Right cardiac atrium (tissue), 5 donors: ENCODE results near the gene RTN4RL1. TPM values are rescaled to one million over a fixed set of nuclear protein-coding genes. Genes with fewer than 3 reads are reported as not detected.

ENCODE experiments used
- ATAC-seq, 2 donors: fragments of 200-7000 bp; cut with Tn5 transposase; one replicate each; pipeline versions ENCODE4 v1.8.0 to v1.9.1; 2020; ENCODE audit warnings: moderate library complexity in 2 of 2, mild to moderate bottlenecking in 1 of 2
- DNase-seq, 3 donors: peaks; one replicate each; pipeline ENCODE4 v3.0.0-alpha.2; 2020
- H3K27ac ChIP-seq: one replicate; pipeline ENCODE4 v1.5.1; 2013; ENCODE audit warnings: mild to moderate bottlenecking, low read length, control low read depth, moderate library complexity
- H3K27me3 ChIP-seq: one replicate; pipeline ENCODE4 v1.6.1; 2013; ENCODE audit not compliant: control insufficient read depth, insufficient read depth
- H3K4me1 ChIP-seq: one replicate; pipeline ENCODE4 v1.6.1; 2013; ENCODE audit warnings: low read length; ENCODE audit not compliant: control insufficient read depth, insufficient read depth
- H3K4me3 ChIP-seq: one replicate; pipeline ENCODE4 v1.5.1; 2013; ENCODE audit warnings: low read length, control low read depth
- H3K9me3 ChIP-seq: one replicate; pipeline ENCODE4 v1.6.1; 2013; ENCODE audit warnings: low read length; ENCODE audit not compliant: control insufficient read depth
- WGBS: extraction: QIAGEN DNeasy Blood & Tissue Kit; methylation state at CpG from one replicate; pipeline ENCODE4 v1.1.7; 2013; 5-methylcytosine and 5-hydroxymethylcytosine counted together
- intact Hi-C, 4 donors: fragments of 100-400 bp; cut with DNase I; formaldehyde crosslinking; loops; one replicate each; pipeline versions ENCODE4 v1.11.0 to v1.14.0; 2022 to 2023
- polyA plus RNA-seq: library from polyadenylated mRNA; stranded (reverse); fragments of 200-250 nt; gene quantifications from one replicate; pipeline ENCODE4 v1.2.3, GENCODE V29; 2013
- total RNA-seq, 4 donors: library from RNA; stranded (reverse); fragmentation: NEBNext Ultra II Directional; extraction: Animal tissue kit (Norgen Biotek cat#: 25700); gene quantifications; one replicate each; pipeline ENCODE4 v1.2.1, GENCODE V29; 2021
- donor health status: healthy with polysubstance abuse.
- donor health status: DM: no; HTN: yes; CAD: no.
- donor health status: DM: no; HTN: no; CAD: no.
- donor health status: DM: no; HTN: yes; CAD: no; lungs with severe emphysema.
- donor health status: DM: yes; HTN: yes; CAD: no.

The RTN4RL1 gene
- total and polyA plus RNA-seq, 5 donors: 3.9 to 5.7 (median 4.4) TPM

DNA sequence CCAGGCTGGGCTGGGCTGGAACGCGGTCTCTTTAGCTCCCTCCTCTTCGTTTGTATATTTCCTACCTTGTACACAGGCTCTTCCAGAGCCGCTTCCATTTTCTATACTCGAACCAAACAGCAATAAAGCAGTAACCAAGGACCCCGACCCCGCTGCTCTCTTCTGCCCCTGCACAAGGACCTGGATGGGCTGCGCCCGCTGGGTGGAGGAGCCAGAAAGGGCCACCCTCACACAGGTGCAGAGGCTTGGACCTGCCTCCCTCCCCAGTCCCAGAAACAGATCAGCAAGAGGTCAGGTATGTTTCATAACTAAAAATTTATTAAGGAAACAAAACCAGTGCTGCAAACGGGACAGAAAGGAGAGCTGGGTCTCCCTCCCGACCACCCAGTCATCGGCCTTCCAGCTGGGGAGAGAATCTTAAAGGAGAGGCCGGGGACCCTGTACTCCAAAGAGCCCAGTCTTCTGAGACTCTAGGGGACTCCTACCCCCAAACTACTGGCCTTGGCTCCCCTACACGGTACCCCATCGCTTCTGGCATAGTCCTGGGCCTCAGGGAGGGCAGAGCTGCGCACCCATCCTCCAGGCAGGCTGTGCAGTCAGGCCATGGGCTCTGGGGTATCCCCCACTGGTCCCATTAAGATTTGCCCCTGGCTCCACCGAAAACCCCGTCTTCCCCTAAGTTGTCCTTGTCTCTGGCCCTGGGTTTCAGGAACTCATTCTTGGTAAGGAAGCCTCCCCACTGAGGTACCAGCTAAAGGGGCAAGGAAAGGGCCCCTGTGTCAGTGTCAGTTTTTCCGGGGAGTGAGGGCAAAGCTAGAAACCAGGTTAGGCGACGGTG lies 34.6 kb upstream of the RTN4RL1 start:
- H3K4me1 ChIP-seq: peaks cover 2% of the 10 kb centered on the region
- no peak for ATAC-seq
- H3K4me3 ChIP-seq: peak overlapping the region; percentile 81
- peak overlapping the region; percentile 90 for H3K27ac ChIP-seq
- intact Hi-C loops: loop anchor here in 3 of 4 donors (2.0 to 10.0 kb wide), 4 partner anchors 31 to 183 kb away; no protein-coding TSS in a partner anchor
- 50% methylated on average over 21 of the region's 21 CpGs for WGBS
- no peak for DNase-seq
- H3K9me3 ChIP-seq: no peaks in the 10 kb centered on the region
- no peaks in the 10 kb centered on the region for H3K27me3 ChIP-seq

DNA sequence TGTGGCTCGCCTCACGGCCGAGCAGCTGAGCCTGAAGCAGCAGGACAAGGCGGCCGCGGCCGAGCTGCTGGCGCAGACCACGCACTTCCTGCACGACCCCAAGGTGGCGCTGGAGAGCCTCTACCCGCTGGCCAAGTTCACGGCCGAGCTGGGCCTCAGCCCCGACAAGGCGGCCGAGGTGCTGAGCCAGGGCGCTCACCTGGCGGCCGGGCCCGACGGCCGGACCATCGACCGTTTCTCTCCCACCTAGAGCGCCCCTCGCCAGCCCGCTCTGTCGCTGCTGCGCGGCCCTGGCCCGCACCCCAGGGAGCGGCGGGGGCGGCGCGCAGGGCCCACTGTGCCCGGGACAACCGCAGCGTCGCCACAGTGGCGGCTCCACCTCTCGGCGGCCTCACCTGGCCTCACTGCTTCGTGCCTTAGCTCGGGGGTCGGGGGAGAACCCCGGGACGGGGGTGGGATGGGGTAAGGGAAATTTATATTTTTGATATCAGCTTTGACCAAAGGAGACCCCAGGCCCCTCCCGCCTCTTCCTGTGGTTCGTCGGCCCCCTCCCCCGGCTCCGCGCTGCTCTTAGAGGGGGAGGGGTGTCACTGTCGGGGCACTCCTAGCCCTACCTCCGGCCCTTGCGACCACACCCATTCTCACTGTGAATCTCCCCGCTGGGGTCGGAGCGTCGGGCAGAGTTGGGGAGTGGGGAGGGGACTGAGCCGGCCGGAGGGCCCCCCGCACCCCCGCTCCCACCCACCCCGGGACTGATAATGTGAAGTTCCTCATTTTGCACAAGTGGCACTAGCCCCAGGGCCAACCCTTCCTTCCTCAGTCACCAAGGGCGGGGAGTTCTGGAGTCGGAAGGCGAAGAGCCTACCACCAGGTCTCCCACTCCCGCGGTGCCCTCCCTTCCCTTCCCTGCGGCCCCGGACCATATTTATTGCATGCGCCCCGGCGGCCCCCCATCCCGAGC lies 33.7 kb upstream of the RTN4RL1 start:
- Histone ChIP-seq H3K4me1 (peaks cover 2% of the 10 kb centered on the region), H3K4me3 (peak overlapping the region; percentile 81), H3K27me3 (no peaks in the 10 kb centered on the region), H3K9me3 (no peaks in the 10 kb centered on the region), H3K27ac (peak overlapping the region; percentile 90)
- peak; percentile 80 to 94 (median 93) for DNase-seq
- peak; percentile 3 to 21 for ATAC-seq
- WGBS: 13% methylated on average over 78 of the region's 78 CpGs
- intact Hi-C loops: loop anchor here in 2 of 4 donors (2.0 to 5.0 kb wide), 2 partner anchors 32 to 183 kb away; no protein-coding TSS in a partner anchor

DNA sequence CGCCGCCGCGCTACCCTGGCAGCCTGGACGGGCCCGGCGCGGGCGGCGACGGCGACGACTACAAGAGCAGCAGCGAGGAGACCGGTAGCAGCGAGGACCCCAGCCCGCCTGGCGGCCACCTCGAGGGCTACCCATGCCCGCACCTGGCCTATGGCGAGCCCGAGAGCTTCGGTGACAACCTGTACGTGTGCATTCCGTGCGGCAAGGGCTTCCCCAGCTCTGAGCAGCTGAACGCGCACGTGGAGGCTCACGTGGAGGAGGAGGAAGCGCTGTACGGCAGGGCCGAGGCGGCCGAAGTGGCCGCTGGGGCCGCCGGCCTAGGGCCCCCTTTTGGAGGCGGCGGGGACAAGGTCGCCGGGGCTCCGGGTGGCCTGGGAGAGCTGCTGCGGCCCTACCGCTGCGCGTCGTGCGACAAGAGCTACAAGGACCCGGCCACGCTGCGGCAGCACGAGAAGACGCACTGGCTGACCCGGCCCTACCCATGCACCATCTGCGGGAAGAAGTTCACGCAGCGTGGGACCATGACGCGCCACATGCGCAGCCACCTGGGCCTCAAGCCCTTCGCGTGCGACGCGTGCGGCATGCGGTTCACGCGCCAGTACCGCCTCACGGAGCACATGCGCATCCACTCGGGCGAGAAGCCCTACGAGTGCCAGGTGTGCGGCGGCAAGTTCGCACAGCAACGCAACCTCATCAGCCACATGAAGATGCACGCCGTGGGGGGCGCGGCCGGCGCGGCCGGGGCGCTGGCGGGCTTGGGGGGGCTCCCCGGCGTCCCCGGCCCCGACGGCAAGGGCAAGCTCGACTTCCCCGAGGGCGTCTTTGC lies 32.8 kb upstream of the RTN4RL1 start:
- H3K4me1 ChIP-seq: peaks cover 2% of the 10 kb centered on the region
- peak overlapping the region; percentile 9 for H3K27ac ChIP-seq
- no peaks in the 10 kb centered on the region for H3K9me3 ChIP-seq
- ATAC-seq (no peak), DNase-seq (peak in 2 of 3 donors; percentile 75 to 77)
- peak overlapping the region; percentile 81 for H3K4me3 ChIP-seq
- WGBS: 21% methylated on average over 98 of the region's 98 CpGs
- intact Hi-C loops: loop anchor here in 2 of 4 donors (2.0 to 5.0 kb wide), 2 partner anchors 33 to 184 kb away; no protein-coding TSS in a partner anchor
- H3K27me3 ChIP-seq: no peaks in the 10 kb centered on the region

DNA sequence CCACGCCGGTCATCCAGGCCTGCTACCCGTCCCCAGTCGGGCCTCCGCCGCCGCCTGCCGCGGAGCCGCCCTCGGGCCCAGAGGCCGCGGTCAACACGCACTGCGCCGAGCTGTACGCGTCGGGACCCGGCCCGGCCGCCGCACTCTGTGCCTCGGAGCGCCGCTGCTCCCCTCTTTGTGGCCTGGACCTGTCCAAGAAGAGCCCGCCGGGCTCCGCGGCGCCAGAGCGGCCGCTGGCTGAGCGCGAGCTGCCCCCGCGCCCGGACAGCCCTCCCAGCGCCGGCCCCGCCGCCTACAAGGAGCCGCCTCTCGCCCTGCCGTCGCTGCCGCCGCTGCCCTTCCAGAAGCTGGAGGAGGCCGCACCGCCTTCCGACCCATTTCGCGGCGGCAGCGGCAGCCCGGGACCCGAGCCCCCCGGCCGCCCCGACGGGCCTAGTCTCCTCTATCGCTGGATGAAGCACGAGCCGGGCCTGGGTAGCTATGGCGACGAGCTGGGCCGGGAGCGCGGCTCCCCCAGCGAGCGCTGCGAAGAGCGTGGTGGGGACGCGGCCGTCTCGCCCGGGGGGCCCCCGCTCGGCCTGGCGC lies 32.1 kb upstream of the RTN4RL1 start:
- H3K27ac ChIP-seq: peak overlapping the region; percentile 9
- 14% methylated on average over 81 of the region's 81 CpGs for WGBS
- no peak for ATAC-seq
- H3K4me3 ChIP-seq: peak overlapping the region; percentile 81
- no peaks in the 10 kb centered on the region for H3K9me3 ChIP-seq
- H3K4me1 ChIP-seq: no peaks in the 10 kb centered on the region
- peak in 1 of 3 donors; percentile 44 for DNase-seq
- intact Hi-C loops: loop anchor here in 1 of 4 donors (5.0 kb wide), 1 partner anchor 185 kb away; no protein-coding TSS in a partner anchor
- no peaks in the 10 kb centered on the region for H3K27me3 ChIP-seq

DNA sequence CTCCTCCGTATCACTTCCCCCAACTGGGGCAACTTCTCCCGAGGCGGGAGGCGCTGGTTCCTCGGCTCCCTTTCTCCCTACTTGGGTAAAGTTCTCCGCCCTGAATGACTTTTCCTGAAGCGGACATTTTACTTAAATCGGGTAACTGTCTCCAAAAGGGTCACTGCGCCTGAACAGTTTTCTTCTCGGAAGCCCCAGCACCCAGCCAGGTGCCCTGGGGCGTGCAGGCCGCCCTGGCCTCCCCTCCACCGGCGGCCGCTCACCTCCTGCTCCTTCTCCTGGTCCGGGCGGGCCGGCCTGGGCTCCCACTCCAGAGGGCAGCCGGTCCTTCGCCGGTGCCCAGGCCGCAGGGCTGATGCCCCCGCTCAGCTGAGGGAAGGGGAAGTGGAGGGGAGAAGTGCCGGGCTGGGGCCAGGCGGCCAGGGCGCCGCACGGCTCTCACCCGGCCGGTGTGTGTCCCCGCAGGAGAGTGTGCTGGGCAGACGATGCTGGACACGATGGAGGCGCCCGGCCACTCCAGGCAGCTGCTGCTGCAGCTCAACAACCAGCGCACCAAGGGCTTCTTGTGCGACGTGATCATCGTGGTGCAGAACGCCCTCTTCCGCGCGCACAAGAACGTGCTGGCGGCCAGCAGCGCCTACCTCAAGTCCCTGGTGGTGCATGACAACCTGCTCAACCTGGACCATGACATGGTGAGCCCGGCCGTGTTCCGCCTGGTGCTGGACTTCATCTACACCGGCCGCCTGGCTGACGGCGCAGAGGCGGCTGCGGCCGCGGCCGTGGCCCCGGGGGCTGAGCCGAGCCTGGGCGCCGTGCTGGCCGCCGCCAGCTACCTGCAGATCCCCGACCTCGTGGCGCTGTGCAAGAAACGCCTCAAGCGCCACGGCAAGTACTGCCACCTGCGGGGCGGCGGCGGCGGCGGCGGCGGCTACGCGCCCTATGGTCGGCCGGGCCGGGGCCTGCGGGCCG lies 31.4 kb upstream of the RTN4RL1 start:
- Histone ChIP-seq H3K4me1 (no peaks in the 10 kb centered on the region), H3K4me3 (peak overlapping the region; percentile 81), H3K27me3 (no peaks in the 10 kb centered on the region), H3K27ac (peak overlapping the region; percentile 9), H3K9me3 (no peaks in the 10 kb centered on the region)
- ATAC-seq (no peak), DNase-seq (peak; percentile 49 to 80 (median 75))
- whole genome bisulfite sequencing: 12% methylated on average over 85 of the region's 85 CpGs
- intact Hi-C loops: loop anchor here in 1 of 4 donors (5.0 kb wide), 1 partner anchor 186 kb away; no protein-coding TSS in a partner anchor

DNA sequence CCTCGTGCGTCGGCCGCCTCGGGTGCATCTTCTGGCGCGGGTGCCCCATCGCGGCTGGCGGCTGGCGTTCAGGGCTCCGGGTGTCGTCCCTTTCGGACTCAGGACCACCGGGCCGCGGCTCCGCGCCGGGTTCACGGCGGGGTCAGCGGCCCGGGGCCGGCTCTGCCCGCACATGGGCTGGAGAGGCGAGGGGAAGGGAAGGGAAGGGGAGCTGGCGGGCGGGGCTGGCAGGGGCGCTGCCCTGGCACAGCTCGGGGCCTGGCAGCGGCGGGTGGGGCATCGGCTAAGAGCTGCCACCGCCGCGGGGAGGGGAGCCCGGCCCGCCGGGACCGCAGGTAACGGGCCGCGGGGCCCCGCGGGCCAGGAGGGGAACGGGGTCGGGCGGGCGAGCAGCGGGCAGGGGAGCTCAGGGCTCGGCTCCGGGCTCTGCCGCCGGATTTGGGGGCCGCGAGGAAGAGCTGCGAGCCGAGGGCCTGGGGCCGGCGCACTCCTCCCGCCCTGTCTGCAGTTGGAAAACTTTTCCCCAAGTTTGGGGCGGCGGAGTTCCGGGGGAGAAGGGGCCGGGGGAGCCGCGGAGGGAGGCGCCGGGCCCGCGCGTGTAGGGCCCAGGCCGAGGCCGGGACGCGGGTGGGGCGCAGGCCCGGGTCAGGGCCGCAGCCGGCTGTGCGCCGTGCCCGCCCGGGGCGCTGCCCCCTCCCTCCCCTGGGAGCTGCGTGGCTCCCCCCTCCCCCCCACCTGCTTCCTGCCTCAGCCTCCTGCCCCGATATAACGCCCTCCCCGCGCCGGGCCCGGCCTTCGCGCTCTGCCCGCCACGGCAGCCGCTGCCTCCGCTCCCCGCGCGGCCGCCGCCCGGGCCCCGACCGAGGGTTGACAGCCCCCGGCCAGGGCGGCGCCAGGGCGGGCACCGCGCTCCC lies 30.4 kb upstream of the RTN4RL1 start:
- intact Hi-C loops: loop anchor here (2.0 to 5.0 kb wide), 3 partner anchors 183 to 189 kb away; no protein-coding TSS in a partner anchor
- Histone ChIP-seq H3K4me1 (no peaks in the 10 kb centered on the region), H3K27ac (peak overlapping the region; percentile 69), H3K27me3 (no peaks in the 10 kb centered on the region), H3K9me3 (no peaks in the 10 kb centered on the region), H3K4me3 (peak overlapping the region; percentile 81)
- WGBS: 4% methylated on average over 113 of the region's 113 CpGs
- ATAC-seq: peak; percentile 1
- peak; percentile 59 to 84 (median 83) for DNase-seq

DNA sequence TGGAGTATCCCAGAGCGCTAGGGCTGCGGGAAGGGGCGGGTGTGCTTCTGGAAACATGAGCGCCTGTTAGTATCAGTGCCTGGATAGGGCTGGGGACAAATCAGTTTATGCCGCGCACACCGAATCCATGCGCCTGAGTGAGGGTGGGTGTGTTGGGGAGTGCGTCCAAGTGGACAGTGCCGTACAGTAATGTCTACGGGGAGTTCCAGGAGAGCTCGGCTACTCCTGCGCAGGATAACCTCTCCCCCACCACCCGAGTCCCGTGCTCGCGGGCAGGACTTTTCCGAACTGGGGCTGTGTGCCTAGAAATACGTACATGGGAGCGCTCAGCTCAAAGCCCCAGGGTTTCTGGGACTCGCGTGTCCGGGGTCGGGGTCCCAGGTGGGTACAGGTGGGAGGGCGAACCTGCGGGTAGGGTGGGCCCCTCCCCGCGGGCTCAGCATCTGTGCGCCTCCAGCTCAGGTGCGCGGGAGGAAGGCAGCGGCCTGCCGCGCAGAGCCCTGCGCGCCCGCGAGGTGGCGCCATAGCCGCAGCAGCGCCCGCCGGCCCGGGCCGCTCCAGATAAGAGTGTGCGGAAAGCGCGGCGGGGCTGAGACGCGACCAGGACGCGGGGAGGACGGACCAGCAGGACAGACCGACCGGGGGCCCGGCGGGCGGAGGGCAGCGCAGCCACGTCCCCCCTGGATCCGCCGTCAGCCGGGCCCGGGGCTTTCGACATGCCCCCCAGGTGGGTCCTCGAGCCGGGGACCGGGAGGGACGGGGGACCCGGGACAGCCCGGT lies 29.6 kb upstream of the RTN4RL1 start, which contains the start of gene HIC1:
HIC1 (plus strand) TSS at position 592 of the 780 bp plus-strand sequence. CDS start 1,588 bp downstream, outside the sequence.
- WGBS: 2% methylated on average over 72 of the region's 72 CpGs
- Histone ChIP-seq H3K27ac (peak within 1 kb of the TSS; percentile 69), H3K4me1 (no peaks in the 10 kb centered on the region), H3K27me3 (no peaks in the 10 kb centered on the region), H3K9me3 (no peaks in the 10 kb centered on the region), H3K4me3 (peak within 1 kb of the TSS; percentile 81)
- peak; percentile 67 to 68 for ATAC-seq
- DNase-seq: peak; percentile 85 to 95 (median 93)
- intact Hi-C loops: loop anchor here (2.0 to 5.0 kb wide), 3 partner anchors 184 to 190 kb away; no protein-coding TSS in a partner anchor

DNA sequence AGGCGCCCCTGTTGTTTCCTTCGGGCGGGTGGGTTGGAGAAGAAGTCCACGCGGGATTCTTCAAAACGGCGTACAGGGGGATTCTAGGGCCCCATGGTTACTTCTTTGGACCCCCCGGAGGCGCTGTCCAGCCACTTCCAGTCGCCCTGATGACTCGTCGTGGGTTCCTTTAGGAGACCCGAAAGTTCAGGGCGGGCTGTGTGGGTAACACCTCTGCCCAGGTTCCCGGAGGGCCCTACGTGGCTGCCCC lies 29.1 kb upstream of the RTN4RL1 start:
- Histone ChIP-seq H3K4me1 (peaks cover 1% of the 10 kb centered on the region), H3K9me3 (no peaks in the 10 kb centered on the region), H3K27ac (peak overlapping the region; percentile 6), H3K27me3 (no peaks in the 10 kb centered on the region), H3K4me3 (peak overlapping the region; percentile 39)
- intact Hi-C loops: loop anchor here in 3 of 4 donors (2.0 kb wide), 2 partner anchors 185 to 191 kb away; no protein-coding TSS in a partner anchor
- DNase-seq (peak in 1 of 3 donors; percentile 74), ATAC-seq (no peak)
- 5% methylated on average over 16 of the region's 16 CpGs for WGBS
